PFSK-1 (cell line): ENCODE data around the gene VEZF1.

Experiments
- FOXP2 ChIP-seq: optimal IDR thresholded peaks from 2 replicates; pipeline ENCODE3; 2011; ENCODE audit warnings: borderline replicate concordance, control low read depth, inconsistent platforms; ENCODE audit not compliant: insufficient read depth; ENCODE audit errors: extremely low read length, extremely low read depth
- POLR2AphosphoS5 ChIP-seq: IDR thresholded peaks from 2 replicates; pipeline ENCODE4 v1.6.1; 2012; ENCODE audit warnings: low read depth, mild to moderate bottlenecking, control low read depth, low read length, moderate library complexity
- SIN3A ChIP-seq: IDR thresholded peaks from 2 replicates; pipeline ENCODE4 v1.6.1; 2012; ENCODE audit warnings: mild to moderate bottlenecking, low read length, moderate library complexity, borderline replicate concordance; ENCODE audit not compliant: insufficient read depth
- TAF1 ChIP-seq: IDR thresholded peaks from 2 replicates; pipeline ENCODE4 v1.6.1; 2012; ENCODE audit warnings: low read length, control low read depth, borderline replicate concordance; ENCODE audit not compliant: insufficient read depth
- TF ChIP-seq, protein P1 (sequence below), 2 experiments: IDR thresholded peaks; 2 replicates each; pipeline versions ENCODE4 v1.6.1 to v1.8.0; 2011 to 2012; ENCODE audit warnings: low read depth in 2 of 2, low read length in 2 of 2, control low read depth in 1 of 2, inconsistent platforms in 1 of 2, mild to moderate bottlenecking in 1 of 2, moderate library complexity in 1 of 2; ENCODE audit not compliant: insufficient read depth in 1 of 2

DNA sequence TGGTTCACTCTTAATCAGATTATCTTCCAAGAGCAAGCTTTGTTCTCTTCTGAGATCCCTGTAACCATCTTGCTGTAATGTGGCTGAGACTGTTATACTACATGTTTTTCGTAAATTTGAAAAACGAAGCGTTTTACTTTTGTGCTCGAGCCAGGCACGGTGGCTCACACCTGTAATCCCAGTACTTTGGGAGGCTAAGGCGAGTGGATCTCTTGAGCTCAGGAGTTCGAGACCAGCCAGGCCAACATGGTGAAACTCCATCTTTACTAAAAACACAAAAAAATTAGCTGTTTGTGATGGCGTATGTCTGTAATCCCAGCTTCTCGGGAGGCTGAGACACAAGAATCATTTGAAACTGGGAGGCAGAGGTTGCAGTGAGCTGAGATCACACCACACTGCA, 40.7 kb downstream of the VEZF1 start:
- TF ChIP-seq TAF1, result no peak
- no peak for TF ChIP-seq POLR2AphosphoS5
- TF ChIP-seq, protein P1, sequence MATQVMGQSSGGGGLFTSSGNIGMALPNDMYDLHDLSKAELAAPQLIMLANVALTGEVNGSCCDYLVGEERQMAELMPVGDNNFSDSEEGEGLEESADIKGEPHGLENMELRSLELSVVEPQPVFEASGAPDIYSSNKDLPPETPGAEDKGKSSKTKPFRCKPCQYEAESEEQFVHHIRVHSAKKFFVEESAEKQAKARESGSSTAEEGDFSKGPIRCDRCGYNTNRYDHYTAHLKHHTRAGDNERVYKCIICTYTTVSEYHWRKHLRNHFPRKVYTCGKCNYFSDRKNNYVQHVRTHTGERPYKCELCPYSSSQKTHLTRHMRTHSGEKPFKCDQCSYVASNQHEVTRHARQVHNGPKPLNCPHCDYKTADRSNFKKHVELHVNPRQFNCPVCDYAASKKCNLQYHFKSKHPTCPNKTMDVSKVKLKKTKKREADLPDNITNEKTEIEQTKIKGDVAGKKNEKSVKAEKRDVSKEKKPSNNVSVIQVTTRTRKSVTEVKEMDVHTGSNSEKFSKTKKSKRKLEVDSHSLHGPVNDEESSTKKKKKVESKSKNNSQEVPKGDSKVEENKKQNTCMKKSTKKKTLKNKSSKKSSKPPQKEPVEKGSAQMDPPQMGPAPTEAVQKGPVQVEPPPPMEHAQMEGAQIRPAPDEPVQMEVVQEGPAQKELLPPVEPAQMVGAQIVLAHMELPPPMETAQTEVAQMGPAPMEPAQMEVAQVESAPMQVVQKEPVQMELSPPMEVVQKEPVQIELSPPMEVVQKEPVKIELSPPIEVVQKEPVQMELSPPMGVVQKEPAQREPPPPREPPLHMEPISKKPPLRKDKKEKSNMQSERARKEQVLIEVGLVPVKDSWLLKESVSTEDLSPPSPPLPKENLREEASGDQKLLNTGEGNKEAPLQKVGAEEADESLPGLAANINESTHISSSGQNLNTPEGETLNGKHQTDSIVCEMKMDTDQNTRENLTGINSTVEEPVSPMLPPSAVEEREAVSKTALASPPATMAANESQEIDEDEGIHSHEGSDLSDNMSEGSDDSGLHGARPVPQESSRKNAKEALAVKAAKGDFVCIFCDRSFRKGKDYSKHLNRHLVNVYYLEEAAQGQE (IDR thresholded peaks at IDR 0.05; ENCODE audit: insufficient read depth in 1 of 2, low read depth in 2 of 2, low read length in 2 of 2), result no peak
- no peak for TF ChIP-seq SIN3A
- TF ChIP-seq FOXP2, result no peak
